Uterus (tissue), 2 donors: ENCODE data around the gene FZR1.

Source experiments
- CTCF ChIP-seq, 4 experiments: fragments of 200-600 bp in 2 of 4; fragments of 450-650 bp in 2 of 4; sonication (generic) in 2 of 4; IDR thresholded peaks; one replicate each; pipeline ENCODE4 v1.5.1; 2016 to 2019; ENCODE audit warnings: antibody characterized with exemption in 4 of 4, mild to moderate bottlenecking in 2 of 4, moderate library complexity in 1 of 4
- POLR2A ChIP-seq, 2 donors: fragments of 450-650 bp; IDR thresholded peaks; one replicate each; pipeline ENCODE4 v1.6.1; 2016; ENCODE audit warnings: antibody characterized with exemption in 2 of 2, mild to moderate bottlenecking in 1 of 2, moderate library complexity in 1 of 2

- no peak for TF ChIP-seq CTCF (IDR thresholded peaks at IDR 0.05)
- TF ChIP-seq POLR2A (IDR thresholded peaks at IDR 0.05) = no peak
Measured at GRCh38 chr19:3463714-3464586, 42.2 kb upstream of the FZR1 start.
